ENCODE data around the gene RUBCN.

Gene RUBCN

DNA sequence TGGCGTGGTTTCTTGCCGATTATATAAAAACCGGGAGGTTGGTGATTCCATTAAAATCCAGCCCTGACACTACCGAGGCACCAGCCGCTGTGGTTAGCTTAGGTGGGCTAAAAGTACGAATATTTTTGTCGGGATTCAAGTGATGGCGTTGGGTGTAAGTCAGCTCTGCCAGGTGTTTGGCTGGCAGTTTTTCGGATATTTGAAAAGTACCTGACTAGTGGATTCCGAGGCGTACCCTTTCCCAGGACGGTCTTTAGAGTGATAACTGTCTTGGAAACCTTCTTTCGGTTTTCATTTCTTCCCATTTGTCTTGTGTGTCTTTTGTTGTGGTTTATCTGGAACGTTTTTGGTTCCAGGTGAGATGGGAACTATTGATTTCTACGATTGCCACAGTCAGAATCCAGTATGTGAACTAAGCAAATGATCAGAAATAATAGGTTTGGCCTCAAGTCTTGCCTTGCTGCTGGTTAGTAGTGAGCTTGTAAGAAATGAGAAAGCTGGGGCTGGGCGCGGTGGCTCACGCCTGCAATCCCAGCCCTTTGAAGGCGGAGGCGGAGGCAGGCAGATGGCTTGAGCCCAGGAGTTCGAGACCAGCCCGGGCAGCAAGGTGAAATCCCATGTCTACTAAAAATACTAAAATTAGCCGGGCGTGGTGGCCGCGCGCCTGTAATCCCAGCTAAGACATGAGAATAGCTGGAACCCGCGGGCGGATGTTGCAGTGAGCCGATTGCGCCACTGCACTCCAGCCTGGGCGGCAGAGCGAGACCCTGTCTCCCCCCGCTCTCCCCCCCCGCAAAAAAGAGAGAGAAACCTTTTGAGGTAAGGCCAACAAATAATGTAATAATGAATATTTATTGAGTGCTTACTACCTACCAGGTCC is 14.4 kb upstream of the RUBCN start:
- H3K4me1 ChIP-seq (ENCODE audit: control insufficient read depth in 1 of 2, insufficient read depth in 2 of 2, low read length in 2 of 2) = peaks cover 11 to 22% of the 10 kb centered on the region in 2 donors
- H3K9me3 ChIP-seq (ENCODE audit: control insufficient read depth in 1 of 2, low read length in 2 of 2) = no peaks in the 10 kb centered on the region
- H3K36me3 ChIP-seq (ENCODE audit: control insufficient read depth in 1 of 2, insufficient read depth in 2 of 2, low read length in 2 of 2) = no peaks in the 10 kb centered on the region
- H3K4me3 ChIP-seq (ENCODE audit: low read depth in 1 of 2, low read length in 2 of 2) = peak overlapping the region; percentile 75 to 93
- H3K9ac ChIP-seq (ENCODE audit: low read depth in 1 of 2, low read length in 2 of 2) = peak overlapping the region; percentile 74 to 87
- H3K27me3 ChIP-seq (ENCODE audit: control insufficient read depth in 1 of 2, insufficient read depth in 2 of 2, low read length in 2 of 2) = no peaks in the 10 kb centered on the region
- H3K27ac ChIP-seq (ENCODE audit: low read depth, low read length) = peak overlapping the region; percentile 89

DNA sequence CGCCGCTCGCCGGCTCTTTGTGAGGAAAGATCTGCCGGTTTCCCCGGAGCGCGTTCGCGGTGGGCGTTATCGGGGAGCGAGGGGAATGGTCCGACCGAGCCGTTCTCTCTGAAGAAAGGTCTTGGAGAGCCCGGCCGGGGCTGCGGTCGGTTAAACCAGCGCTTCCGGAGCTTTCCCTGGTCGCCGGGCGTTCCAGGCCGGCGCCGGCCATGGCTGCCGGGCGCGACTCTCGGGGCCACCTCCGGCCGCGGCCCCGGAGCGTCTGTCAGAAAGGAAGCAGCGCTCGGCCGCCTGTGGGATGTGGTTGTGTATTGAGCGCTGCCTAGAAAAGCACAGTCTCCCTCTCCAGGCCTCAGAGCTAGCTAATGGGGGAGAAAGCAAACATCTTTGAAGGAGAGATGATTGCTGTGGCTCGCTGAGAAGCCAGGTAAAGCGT is 13.7 kb upstream of the RUBCN start:
- Histone ChIP-seq H3K4me1 (ENCODE audit: control insufficient read depth in 1 of 2, insufficient read depth in 2 of 2, low read length in 2 of 2) (peaks cover 10 to 22% of the 10 kb centered on the region in 2 donors), H3K9ac (ENCODE audit: low read depth in 1 of 2, low read length in 2 of 2) (peak overlapping the region; percentile 74 to 87), H3K36me3 (ENCODE audit: control insufficient read depth in 1 of 2, insufficient read depth in 2 of 2, low read length in 2 of 2) (no peaks in the 10 kb centered on the region), H3K27ac (ENCODE audit: low read depth, low read length) (peak overlapping the region; percentile 89), H3K4me3 (ENCODE audit: low read depth in 1 of 2, low read length in 2 of 2) (peak overlapping the region; percentile 75 to 93), H3K27me3 (ENCODE audit: control insufficient read depth in 1 of 2, insufficient read depth in 2 of 2, low read length in 2 of 2) (no peaks in the 10 kb centered on the region), H3K9me3 (ENCODE audit: control insufficient read depth in 1 of 2, low read length in 2 of 2) (no peaks in the 10 kb centered on the region)

DNA sequence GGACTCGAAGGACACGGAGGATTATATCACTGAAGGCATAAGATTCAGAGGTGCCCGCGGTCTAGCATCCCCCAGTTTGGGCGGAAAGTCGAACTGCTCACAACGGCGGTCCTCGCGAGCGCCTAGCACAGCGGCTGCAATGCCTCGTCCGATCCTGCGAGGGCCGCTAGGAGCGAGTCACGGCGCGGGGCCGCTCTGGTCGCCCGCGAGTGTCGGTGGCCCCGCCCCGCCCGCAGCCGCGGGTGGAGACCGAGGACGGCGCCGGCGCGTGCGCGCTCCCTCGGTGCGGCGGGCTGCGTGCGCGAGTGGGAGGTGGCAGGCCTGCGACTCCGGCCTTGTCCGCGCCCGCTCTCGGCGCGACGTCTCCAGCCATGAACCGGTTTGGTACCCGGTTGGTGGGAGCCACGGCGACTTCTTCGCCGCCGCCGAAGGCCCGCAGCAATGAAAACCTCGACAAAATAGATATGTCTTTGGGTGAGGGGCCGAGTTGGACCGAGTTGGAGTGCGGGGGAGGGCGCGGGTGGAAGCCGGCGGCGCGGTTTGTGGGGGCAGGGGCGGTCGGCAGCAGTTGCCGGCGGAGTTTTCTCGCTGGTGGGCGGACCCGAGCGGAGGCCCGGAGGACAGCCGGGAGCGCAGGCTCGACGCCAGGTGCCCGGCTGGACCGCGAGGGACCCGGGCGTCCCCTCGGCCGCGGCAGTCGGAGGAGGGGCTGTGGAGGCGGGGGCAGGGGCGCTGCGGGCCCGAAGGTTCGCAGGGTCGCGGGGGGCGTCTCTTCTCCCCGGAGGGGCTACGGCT is 13.1 kb upstream of the RUBCN start, which contains the start of gene FYTTD1:
TSS of gene FYTTD1 (plus strand) at position 283 of the 795 bp plus-strand sequence. CDS start at position 372, 89 bp downstream.
- no peaks in the 10 kb centered on the region for H3K27me3 ChIP-seq (ENCODE audit: control insufficient read depth in 1 of 2, insufficient read depth in 2 of 2, low read length in 2 of 2)
- peak within 1 kb of the TSS; percentile 89 for H3K27ac ChIP-seq (ENCODE audit: low read depth, low read length)
- H3K9me3 ChIP-seq (ENCODE audit: control insufficient read depth in 1 of 2, low read length in 2 of 2) = no peaks in the 10 kb centered on the region
- H3K4me3 ChIP-seq (ENCODE audit: low read depth in 1 of 2, low read length in 2 of 2) = peak within 1 kb of the TSS; percentile 75 to 93
- H3K4me1 ChIP-seq (ENCODE audit: control insufficient read depth in 1 of 2, insufficient read depth in 2 of 2, low read length in 2 of 2) = peaks cover 10 to 22% of the 10 kb centered on the region in 2 donors
- H3K36me3 ChIP-seq (ENCODE audit: control insufficient read depth in 1 of 2, insufficient read depth in 2 of 2, low read length in 2 of 2) = no peaks in the 10 kb centered on the region
- peak within 1 kb of the TSS; percentile 74 to 87 for H3K9ac ChIP-seq (ENCODE audit: low read depth in 1 of 2, low read length in 2 of 2)

DNA sequence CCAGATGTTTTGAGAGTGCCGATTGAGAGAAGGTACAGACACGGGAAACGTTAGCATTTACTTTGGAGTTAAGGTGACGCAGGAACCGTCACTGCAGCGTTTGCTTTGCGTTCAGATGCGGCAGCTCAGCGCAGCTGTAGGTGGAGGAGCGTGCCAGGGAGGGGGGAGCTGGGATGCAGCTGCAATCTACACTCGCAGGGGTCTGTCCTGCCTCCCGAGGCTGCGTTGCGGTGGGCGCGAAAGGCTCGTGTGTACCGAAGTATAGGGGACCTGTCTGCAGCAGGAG is 12.6 kb upstream of the RUBCN start:
- Histone ChIP-seq H3K36me3 (ENCODE audit: control insufficient read depth in 1 of 2, insufficient read depth in 2 of 2, low read length in 2 of 2) (no peaks in the 10 kb centered on the region), H3K4me1 (ENCODE audit: control insufficient read depth in 1 of 2, insufficient read depth in 2 of 2, low read length in 2 of 2) (peaks cover 10 to 22% of the 10 kb centered on the region in 2 donors), H3K9ac (ENCODE audit: low read depth in 1 of 2, low read length in 2 of 2) (peak overlapping the region; percentile 50 to 87), H3K9me3 (ENCODE audit: control insufficient read depth in 1 of 2, low read length in 2 of 2) (no peaks in the 10 kb centered on the region), H3K4me3 (ENCODE audit: low read depth in 1 of 2, low read length in 2 of 2) (peak overlapping the region; percentile 75 to 93), H3K27me3 (ENCODE audit: control insufficient read depth in 1 of 2, insufficient read depth in 2 of 2, low read length in 2 of 2) (no peaks in the 10 kb centered on the region), H3K27ac (ENCODE audit: low read depth, low read length) (peak overlapping the region; percentile 89)

DNA sequence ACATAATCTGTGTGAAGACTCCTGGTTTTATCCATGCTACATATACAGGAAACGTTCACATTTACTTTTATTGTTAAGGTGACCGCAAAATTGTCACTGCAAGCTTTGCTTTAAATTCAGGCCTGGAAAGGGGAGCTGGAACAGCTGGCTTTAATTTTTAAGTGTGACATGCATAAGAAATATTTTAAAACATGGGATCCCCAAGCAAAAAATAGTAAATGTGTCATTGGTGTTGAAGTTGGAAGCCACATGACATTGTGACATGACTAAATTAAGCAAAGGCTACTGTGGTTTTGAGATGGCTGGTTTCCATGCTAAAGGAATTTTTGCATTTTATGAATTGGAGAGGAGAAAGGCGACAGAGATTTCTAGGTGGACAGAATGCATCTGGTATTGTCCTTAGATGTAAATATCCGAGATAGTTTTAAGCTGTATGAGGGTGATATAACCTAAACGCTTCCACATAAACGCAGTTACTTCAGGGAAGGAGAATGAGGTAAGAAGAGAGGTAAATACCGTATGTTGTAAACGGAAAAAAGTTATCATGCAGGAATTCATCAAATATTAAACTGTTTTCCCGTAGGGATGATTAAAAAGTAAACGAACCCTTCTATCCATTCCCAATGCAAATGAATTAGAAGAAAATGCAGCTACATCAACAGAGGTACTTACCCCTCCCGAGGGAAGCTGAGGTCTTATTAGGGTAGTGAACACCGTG is 12.1 kb upstream of the RUBCN start:
- Histone ChIP-seq H3K4me1 (ENCODE audit: control insufficient read depth in 1 of 2, insufficient read depth in 2 of 2, low read length in 2 of 2) (peaks cover 10 to 22% of the 10 kb centered on the region in 2 donors), H3K9ac (ENCODE audit: low read depth in 1 of 2, low read length in 2 of 2) (peak overlapping the region; percentile 50 to 87)

DNA sequence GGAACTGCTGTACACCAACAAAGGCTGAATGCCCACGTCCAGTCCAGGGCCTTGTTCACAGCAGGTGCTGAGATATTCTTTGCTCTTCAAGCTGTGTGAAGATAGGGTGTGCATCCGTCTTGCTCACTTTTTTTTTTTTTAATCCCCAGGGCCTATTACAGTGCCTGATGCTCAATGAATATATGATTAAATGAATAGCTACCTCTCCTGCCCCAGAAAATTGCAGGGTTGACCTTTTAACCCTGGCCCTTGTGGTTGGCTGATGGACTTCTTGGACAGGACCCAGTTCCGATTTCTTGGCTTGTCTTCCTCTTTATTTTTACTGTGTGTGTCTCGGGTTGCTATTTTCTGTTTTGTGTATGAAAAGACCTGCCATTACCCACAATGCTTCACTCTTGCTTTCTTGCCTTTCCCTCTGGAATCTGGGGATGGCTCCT is 10.1 kb upstream of the RUBCN start:
- H3K9ac ChIP-seq (ENCODE audit: low read depth in 1 of 2, low read length in 2 of 2) = no peak overlapping the region

More for the DNA sequence above, 12.1 kb upstream of the RUBCN start:
- no peaks in the 10 kb centered on the region for H3K27me3 ChIP-seq (ENCODE audit: control insufficient read depth in 1 of 2, insufficient read depth in 2 of 2, low read length in 2 of 2)
- H3K9me3 ChIP-seq (ENCODE audit: control insufficient read depth in 1 of 2, low read length in 2 of 2) = no peaks in the 10 kb centered on the region
- H3K36me3 ChIP-seq (ENCODE audit: control insufficient read depth in 1 of 2, insufficient read depth in 2 of 2, low read length in 2 of 2) = no peaks in the 10 kb centered on the region
- peak overlapping the region; percentile 75 to 93 for H3K4me3 ChIP-seq (ENCODE audit: low read depth in 1 of 2, low read length in 2 of 2)
- peak overlapping the region; percentile 27 for H3K27ac ChIP-seq (ENCODE audit: low read depth, low read length)

DNA sequence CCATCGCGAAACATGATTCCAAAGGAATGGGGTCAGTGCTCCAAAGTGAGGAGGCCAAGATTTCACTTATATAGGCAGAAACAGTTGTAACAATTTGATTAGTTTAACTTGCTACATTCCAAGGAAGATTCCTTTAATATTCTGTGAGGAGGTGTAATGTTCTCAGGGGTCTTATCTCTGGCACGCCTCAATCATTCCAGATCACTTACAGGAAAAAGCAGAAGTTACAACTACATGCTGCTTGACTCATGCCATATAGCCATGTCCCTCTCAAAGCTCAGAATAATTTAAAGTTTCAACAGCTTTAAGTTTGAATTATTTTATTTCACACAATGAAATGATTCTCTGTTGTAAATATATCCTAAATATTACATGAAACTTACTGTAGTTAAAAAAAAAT is 9.5 kb upstream of the RUBCN start:
- Histone ChIP-seq H3K4me1 (ENCODE audit: control insufficient read depth in 1 of 2, insufficient read depth in 2 of 2, low read length in 2 of 2) (peaks cover 0 to 13% of the 10 kb centered on the region in 2 donors), H3K9me3 (ENCODE audit: control insufficient read depth in 1 of 2, low read length in 2 of 2) (no peaks in the 10 kb centered on the region), H3K27ac (ENCODE audit: low read depth, low read length) (no peak overlapping the region), H3K4me3 (ENCODE audit: low read depth in 1 of 2, low read length in 2 of 2) (no peak overlapping the region), H3K9ac (ENCODE audit: low read depth in 1 of 2, low read length in 2 of 2) (no peak overlapping the region), H3K27me3 (ENCODE audit: control insufficient read depth in 1 of 2, insufficient read depth in 2 of 2, low read length in 2 of 2) (no peaks in the 10 kb centered on the region), H3K36me3 (ENCODE audit: control insufficient read depth in 1 of 2, insufficient read depth in 2 of 2, low read length in 2 of 2) (no peaks in the 10 kb centered on the region)

More for the DNA sequence above, 10.1 kb upstream of the RUBCN start:
- no peaks in the 10 kb centered on the region for H3K9me3 ChIP-seq (ENCODE audit: control insufficient read depth in 1 of 2, low read length in 2 of 2)
- peaks cover under 1 to 14% of the 10 kb centered on the region in 2 donors for H3K4me1 ChIP-seq (ENCODE audit: control insufficient read depth in 1 of 2, insufficient read depth in 2 of 2, low read length in 2 of 2)
- no peaks in the 10 kb centered on the region for H3K27me3 ChIP-seq (ENCODE audit: control insufficient read depth in 1 of 2, insufficient read depth in 2 of 2, low read length in 2 of 2)
- H3K36me3 ChIP-seq (ENCODE audit: control insufficient read depth in 1 of 2, insufficient read depth in 2 of 2, low read length in 2 of 2) = no peaks in the 10 kb centered on the region
- no peak overlapping the region for H3K27ac ChIP-seq (ENCODE audit: low read depth, low read length)
- no peak overlapping the region for H3K4me3 ChIP-seq (ENCODE audit: low read depth in 1 of 2, low read length in 2 of 2)

DNA sequence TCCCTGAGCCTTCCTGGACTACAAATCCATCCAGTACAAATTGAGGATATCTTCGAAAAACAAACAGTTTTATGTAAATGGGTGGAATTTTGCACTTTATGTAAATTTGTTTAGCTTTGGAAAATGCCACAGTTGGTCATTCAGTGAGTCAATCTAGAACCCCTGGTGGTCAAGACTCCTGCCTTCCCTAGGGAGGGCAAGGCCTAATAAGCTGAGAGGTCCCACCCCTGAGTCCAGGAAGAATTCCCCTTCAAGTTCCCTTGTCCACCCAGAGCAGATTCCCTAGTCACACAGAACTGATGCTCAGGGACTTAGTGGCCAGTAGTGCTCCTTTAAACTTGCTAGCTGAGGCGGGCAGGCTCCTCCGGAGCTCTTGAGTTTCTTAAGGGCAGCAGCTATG is 6.1 kb upstream of the RUBCN start:
- H3K9me3 ChIP-seq (ENCODE audit: control insufficient read depth in 1 of 2, low read length in 2 of 2) = no peaks in the 10 kb centered on the region
- no peak overlapping the region for H3K9ac ChIP-seq (ENCODE audit: low read depth in 1 of 2, low read length in 2 of 2)
- no peaks in the 10 kb centered on the region for H3K27me3 ChIP-seq (ENCODE audit: control insufficient read depth in 1 of 2, insufficient read depth in 2 of 2, low read length in 2 of 2)
- H3K4me3 ChIP-seq (ENCODE audit: low read depth in 1 of 2, low read length in 2 of 2) = no peak overlapping the region
- H3K27ac ChIP-seq (ENCODE audit: low read depth, low read length) = no peak overlapping the region
- peaks cover 0 to 2% of the 10 kb centered on the region in 2 donors for H3K4me1 ChIP-seq (ENCODE audit: control insufficient read depth in 1 of 2, insufficient read depth in 2 of 2, low read length in 2 of 2)
- no peaks in the 10 kb centered on the region for H3K36me3 ChIP-seq (ENCODE audit: control insufficient read depth in 1 of 2, insufficient read depth in 2 of 2, low read length in 2 of 2)

DNA sequence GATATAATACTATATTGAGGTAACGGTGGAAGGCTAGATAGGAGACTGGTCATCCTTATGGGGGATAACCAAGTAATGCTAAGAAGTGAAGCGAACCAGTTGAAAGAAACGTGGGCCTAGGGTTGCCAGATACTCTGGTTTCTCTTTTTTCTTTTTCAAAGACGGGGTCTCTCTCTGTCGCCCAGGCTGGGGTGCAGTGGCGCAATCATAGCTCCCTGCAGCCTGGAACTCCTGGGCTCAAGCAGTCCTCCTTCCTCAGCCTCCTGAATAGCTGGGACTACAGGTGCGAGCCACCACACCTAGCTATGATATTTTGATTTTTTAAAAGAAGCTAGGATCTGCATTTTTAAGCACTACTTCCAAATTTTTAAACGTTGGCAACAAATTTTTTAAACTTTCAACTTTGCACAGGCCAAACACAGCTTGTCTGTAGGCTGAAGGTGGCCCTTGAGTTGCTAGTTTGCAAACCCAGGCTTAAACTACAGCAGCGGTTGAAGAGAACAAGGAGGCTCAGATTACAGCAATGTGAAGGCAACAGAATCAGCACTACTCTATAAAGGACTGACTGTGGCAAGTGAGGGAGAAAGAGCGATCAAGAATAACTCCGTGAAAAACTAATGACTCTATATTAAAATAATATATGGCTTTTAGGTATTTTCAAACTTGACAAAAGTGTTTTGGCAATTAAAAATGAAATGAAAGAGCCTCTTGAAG is 1.2 kb upstream of the RUBCN start:
- Histone ChIP-seq H3K36me3 (ENCODE audit: control insufficient read depth in 1 of 2, insufficient read depth in 2 of 2, low read length in 2 of 2) (no peaks in the 10 kb centered on the region), H3K4me1 (ENCODE audit: control insufficient read depth in 1 of 2, insufficient read depth in 2 of 2, low read length in 2 of 2) (peaks cover 19 to 28% of the 10 kb centered on the region in 2 donors), H3K9ac (ENCODE audit: low read depth in 1 of 2, low read length in 2 of 2) (peak overlapping the region; percentile 77 to 79), H3K27ac (ENCODE audit: low read depth, low read length) (no peak overlapping the region), H3K27me3 (ENCODE audit: control insufficient read depth in 1 of 2, insufficient read depth in 2 of 2, low read length in 2 of 2) (no peaks in the 10 kb centered on the region), H3K4me3 (ENCODE audit: low read depth in 1 of 2, low read length in 2 of 2) (peak overlapping the region; percentile 86 to 91), H3K9me3 (ENCODE audit: control insufficient read depth in 1 of 2, low read length in 2 of 2) (no peaks in the 10 kb centered on the region)
